RKO (cell line): ENCODE measurements around the gene C2.
"Not testable (repeated sequence)": the region's sequence is repeated elsewhere in the genome, so short reads cannot be mapped to it uniquely, and the experiment has no call there.

Experiments
- DNase-seq: peaks from one replicate; pipeline ENCODE4 v3.0.0-alpha.2; 2016; ENCODE audit warnings: low spot score

Gene C2

GRCh38 chr6:31978831-31979230 lies 51.3 kb downstream of the C2 start:
- no peak for DNase-seq

- DNase-seq: no peak
Observed at GRCh38 chr6:31979238-31979898, 51.9 kb downstream of the C2 start.

GRCh38 chr6:31980195-31980876 lies 52.8 kb downstream of the C2 start:
- DNase-seq: not testable (repeated sequence)

GRCh38 chr6:31980998-31981397 lies 53.5 kb downstream of the C2 start:
- DNase-seq: not testable (repeated sequence)

GRCh38 chr6:31981744-31982143 lies 54.2 kb downstream of the C2 start, which contains the start of gene C4A:
Gene C4A, plus strand, starts transcription at chr6:31982057. Its CDS starts 51 bp downstream, at chr6:31982108.
- not testable (repeated sequence) for DNase-seq

- DNase-seq: not testable (repeated sequence)
Observed at GRCh38 chr6:31989363-31989762, 61.8 kb downstream of the C2 start.

GRCh38 chr6:31994421-31994820 lies 66.9 kb downstream of the C2 start:
- not testable (repeated sequence) for DNase-seq
